Heart right ventricle (tissue), 16 donors: Measurements from ENCODE around the gene HNRNPK. TPM values are rescaled to one million over a fixed set of nuclear protein-coding genes. Genes with fewer than 3 reads are reported as not detected.

Source experiments
- ATAC-seq, 8 donors: fragments of 200-7000 bp; cut with Tn5 transposase; one replicate each; pipeline ENCODE4 v1.9.1; 2020; ENCODE audit warnings: mild to moderate bottlenecking in 8 of 8, moderate library complexity in 8 of 8, moderate number of reproducible peaks in 1 of 8
- DNase-seq, 2 donors: peaks; one replicate each; pipeline ENCODE4 v3.0.0-alpha.2; 2020
- H3K27ac ChIP-seq, 10 donors: fragments of 200-600 bp; sonication (generic) in 2 of 10; one replicate each; pipeline versions ENCODE4 v1.5.0 to v1.8.0; 2020 to 2022; ENCODE audit warnings: mild to moderate bottlenecking in 3 of 10
- H3K27me3 ChIP-seq, 7 donors: fragments of 200-600 bp; one replicate each; pipeline ENCODE4 v1.8.0; 2021 to 2022; ENCODE audit warnings: mild to moderate bottlenecking in 2 of 7
- H3K36me3 ChIP-seq, 9 donors: fragments of 200-600 bp; sonication (generic) in 1 of 9; one replicate each; pipeline versions ENCODE4 v1.5.0 to v1.8.0; 2020 to 2022; ENCODE audit warnings: mild to moderate bottlenecking in 2 of 9
- H3K4me1 ChIP-seq, 9 donors: fragments of 200-600 bp; sonication (generic) in 1 of 9; one replicate each; pipeline versions ENCODE4 v1.5.0 to v1.8.0; 2020 to 2022; ENCODE audit warnings: mild to moderate bottlenecking in 4 of 9
- H3K4me3 ChIP-seq, 10 donors: fragments of 200-600 bp; sonication (generic) in 2 of 10; one replicate each; pipeline versions ENCODE4 v1.5.0 to v1.8.0; 2020 to 2022; ENCODE audit warnings: mild to moderate bottlenecking in 7 of 10, moderate library complexity in 2 of 10
- H3K9me3 ChIP-seq, 11 donors: fragments of 200-600 bp in 10 of 11; sonication (generic) in 2 of 11; one replicate each; pipeline versions ENCODE4 v1.5.0 to v1.8.0; 2013 to 2022; ENCODE audit warnings: mild to moderate bottlenecking in 2 of 11, control low read depth in 1 of 11, moderate library complexity in 1 of 11
- CTCF ChIP-seq, 9 donors: fragments of 200-600 bp; sonication (generic) in 2 of 9; IDR thresholded peaks; one replicate each; pipeline versions ENCODE4 v1.5.0 to v1.8.0; 2021 to 2022; ENCODE audit warnings: antibody characterized with exemption in 9 of 9, mild to moderate bottlenecking in 5 of 9, moderate library complexity in 1 of 9
- WGBS, 2 donors: extraction: QIAGEN DNeasy Blood & Tissue Kit; methylation state at CpG; one replicate each; pipeline ENCODE4 v1.1.7; 2013; ENCODE audit warnings: inconsistent platforms in 1 of 2; 5-methylcytosine and 5-hydroxymethylcytosine counted together
- intact Hi-C, 10 donors: fragments of 100-400 bp; cut with DNase I; formaldehyde crosslinking; loops; one replicate each; pipeline versions ENCODE4 v1.11.1 to v1.14.2; 2022
- long read RNA-seq, 3 donors: library from polyadenylated mRNA; unstranded; transcript quantifications; one replicate each; pipeline ENCODE4 v2.0.0, GENCODE V29; 2020 to 2021
- polyA plus RNA-seq, 2 donors: library from polyadenylated mRNA; stranded (reverse); fragments of 200-250 nt; gene quantifications; one replicate each; pipeline ENCODE4 v1.2.3, GENCODE V29; 2013
- total RNA-seq, 10 donors: library from RNA; stranded (reverse); fragmentation: NEBNext Ultra II Directional in 3 of 10; extraction: Animal tissue kit (Norgen Biotek cat#: 25700) in 3 of 10; gene quantifications; one replicate each; pipeline versions ENCODE4 v1.2.1 to v1.2.4, GENCODE V29; 2021 to 2023
- donor health status: Arrhythmogenic right ventricular cardiomyopathy.
- donor health status: ischemic (EF 13 %, LVEDD 7.1; RV severe dilation, severe dysfunction).
- donor health status: healthy with polysubstance abuse.
- donor health status: DM: no; HTN: yes; CAD: no.
- donor health status: DM: no; HTN: no; CAD: no.
- donor health status: ischemic (EF 25% LVEDD 6.9; RV normal size, moderate dysfunction).
- donor health status: ischemic (EF 25% LVEDD 5.7; RV mildly dilated, moderate dysfunction).
- donor health status: healthy.
- donor health status: DM: yes; HTN: yes; CAD: no.
- donor health status: Ischemic cardiomyopathy.
- donor health status: ischemic (EF 35%, LVEDD 5.7; RV mildly dilated, moderate dysfunction).
- donor health status: nonischemic (EF 11% LVEDD 7.7; RV severe dilation, severe dysfunction).
- donor health status: DM: yes; HTN: yes; CAD: no.
- donor health status: PGD.
- donor health status: ischemic (EF 29% LVEDD 5.4; RV normal size, mild dysfunction).
- donor health status: nonischemic (EF 23%, LVEDD 6.1; RV moderate dilation, normal function).

The HNRNPK gene
- 100 to 1,000 TPM; 269 to 351 (median 326) TPM for total RNA-seq
- 100 to 1,000 TPM; 129 to 239 TPM for polyA plus RNA-seq
- long read RNA-seq, donor 1, partial matches to known transcripts, result 21 of 189 reads
- long read RNA-seq, donor 1, other reads (novel, unspliced or antisense), result 167 of 189 reads
- long read RNA-seq, donor 2, partial matches to known transcripts, result 15 of 154 reads
- long read RNA-seq, donor 2, other reads (novel, unspliced or antisense), result 139 of 154 reads
- long read RNA-seq, donor 3, partial matches to known transcripts, result 77 of 599 reads
- long read RNA-seq, donor 3, other reads (novel, unspliced or antisense), result 521 of 599 reads

GRCh38 chr9:83979812-83980394 lies at the start of gene HNRNPK:
Gene HNRNPK, minus strand, starts transcription at chr9:83980215. Its CDS starts 1,963 bp downstream, at chr9:83978252.
- Histone ChIP-seq H3K4me1 (peaks cover 0 to 58% (median 45%) of the 10 kb centered on the region in 9 donors), H3K27me3 (no peaks in the 10 kb centered on the region), H3K4me3 (peak within 1 kb of the TSS; percentile 69 to 93 (median 83)), H3K27ac (peak within 1 kb of the TSS; percentile 93 to 100 (median 98)), H3K36me3 (peaks cover 0 to 33% (median 28%) of the 10 kb centered on the region in 9 donors), H3K9me3 (no peaks in the 10 kb centered on the region)
- intact Hi-C loops, result loop anchor here in 8 of 10 donors (1.0 to 10.0 kb wide), 9 partner anchors 23 to 195 kb away; partner anchors contain the start of gene KIF27 (in 2 of the 8)
- DNase-seq (peak; percentile 100), ATAC-seq (peak; percentile 91 to 97 (median 95))
- TF ChIP-seq CTCF (IDR thresholded peaks at IDR 0.05), result peak in 2 of 9 donors; percentile 27 to 45
- WGBS, 2 donors, result 0% methylated on average over 57 of the region's 57 CpGs

GRCh38 chr9:84027201-84027600 lies 47.2 kb upstream of the HNRNPK start:
- no peak overlapping the region for H3K4me3 ChIP-seq
- no peaks in the 10 kb centered on the region for H3K9me3 ChIP-seq
- intact Hi-C loops, result loop anchor here in 1 of 10 donors (10.0 kb wide), 1 partner anchor 58 kb away; no protein-coding TSS in a partner anchor
- no peak for TF ChIP-seq CTCF (IDR thresholded peaks at IDR 0.05)
- H3K36me3 ChIP-seq, result no peaks in the 10 kb centered on the region
- no peaks in the 10 kb centered on the region for H3K4me1 ChIP-seq
- ATAC-seq, result no peak
- no peaks in the 10 kb centered on the region for H3K27me3 ChIP-seq
- no peak overlapping the region for H3K27ac ChIP-seq
- WGBS, 2 donors, result 84 to 92% methylated on average over 4 of the region's 4 CpGs
- DNase-seq, result no peak

GRCh38 chr9:84024041-84024575 lies 44.1 kb upstream of the HNRNPK start:
- intact Hi-C loops, result loop anchor here in 1 of 10 donors (10.0 kb wide), 1 partner anchor 61 kb away; no protein-coding TSS in a partner anchor
- DNase-seq, result no peak
- 67 to 90% methylated on average over 4 of the region's 4 CpGs for WGBS, 2 donors
- no peaks in the 10 kb centered on the region for H3K27me3 ChIP-seq
- no peak overlapping the region for H3K4me3 ChIP-seq
- H3K36me3 ChIP-seq, result no peaks in the 10 kb centered on the region
- no peak for ATAC-seq
- H3K27ac ChIP-seq, result no peak overlapping the region
- no peak for TF ChIP-seq CTCF (IDR thresholded peaks at IDR 0.05)
- H3K9me3 ChIP-seq, result no peaks in the 10 kb centered on the region
- no peaks in the 10 kb centered on the region for H3K4me1 ChIP-seq

- H3K4me1 ChIP-seq, result peaks cover 0 to 4% (median 0%) of the 10 kb centered on the region in 9 donors
- DNase-seq (no peak), ATAC-seq (no peak)
- H3K4me3 ChIP-seq, result no peak overlapping the region
- no peak overlapping the region for H3K27ac ChIP-seq
- WGBS, 2 donors, result 92 to 96% methylated on average over 2 of the region's 2 CpGs
- no peaks in the 10 kb centered on the region for H3K36me3 ChIP-seq
- no peak for TF ChIP-seq CTCF (IDR thresholded peaks at IDR 0.05)
- no peaks in the 10 kb centered on the region for H3K9me3 ChIP-seq
- H3K27me3 ChIP-seq, result no peaks in the 10 kb centered on the region
- intact Hi-C loops, result no loop called here
Measured at GRCh38 chr9:84007662-84008061, 27.6 kb upstream of the HNRNPK start.
